AML-193 (cell line): ENCODE data around the gene SLC37A1.

ENCODE experiments used
- DNase-seq, 2 experiments: peaks; one replicate each; lab custom pipeline; 2025; lab: John Stamatoyannopoulos, UW

Gene SLC37A1

DNA sequence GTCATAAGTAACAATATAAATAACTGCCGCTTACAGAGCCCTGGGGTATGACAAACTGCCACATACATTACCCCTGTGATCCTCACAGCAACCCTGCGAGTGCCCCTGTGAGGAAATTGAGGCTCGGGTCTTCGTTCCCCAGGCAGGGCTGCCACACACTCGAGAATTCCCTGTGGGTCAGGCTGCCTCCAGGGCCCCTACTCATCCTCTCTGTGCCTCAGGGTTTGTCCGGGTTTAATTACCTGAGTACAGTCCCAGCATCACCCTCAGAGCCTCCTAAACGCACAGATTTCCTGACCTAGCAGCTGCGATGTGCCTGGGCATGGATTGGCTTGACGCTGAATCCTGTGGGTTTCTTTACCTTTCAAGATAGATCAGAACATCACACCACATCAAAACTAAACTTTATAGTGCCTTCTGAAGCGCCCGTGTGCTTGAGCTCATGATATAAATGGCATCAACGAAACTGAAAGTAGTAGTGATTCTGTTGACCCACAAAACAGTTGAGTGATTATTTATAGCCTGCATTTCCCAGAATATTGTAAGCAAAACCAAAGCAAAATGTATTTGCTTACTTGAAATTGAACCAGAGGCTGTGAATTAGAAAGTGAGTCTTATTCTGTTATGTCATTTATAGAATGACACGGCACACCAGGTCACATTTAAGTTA is 14.0 kb downstream of the SLC37A1 start:
- no peak for DNase-seq

DNA sequence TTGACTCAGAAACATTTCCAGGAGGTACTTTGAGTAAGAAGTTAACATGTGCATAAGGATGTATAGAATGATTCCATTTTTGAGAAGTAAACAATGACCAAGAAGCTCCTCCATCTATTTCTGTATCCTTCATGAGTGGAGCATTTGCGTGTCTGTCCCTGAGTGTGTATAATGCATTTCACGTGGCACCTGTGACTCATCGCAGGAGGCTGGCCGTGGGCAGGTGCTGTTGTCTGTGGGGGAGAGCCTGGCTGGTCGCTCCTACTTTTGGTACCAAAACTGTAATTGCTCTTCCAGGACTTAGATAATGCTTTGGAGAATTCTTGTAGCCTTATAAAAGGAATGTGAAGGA is 16.5 kb downstream of the SLC37A1 start:
- no peak for DNase-seq

DNA sequence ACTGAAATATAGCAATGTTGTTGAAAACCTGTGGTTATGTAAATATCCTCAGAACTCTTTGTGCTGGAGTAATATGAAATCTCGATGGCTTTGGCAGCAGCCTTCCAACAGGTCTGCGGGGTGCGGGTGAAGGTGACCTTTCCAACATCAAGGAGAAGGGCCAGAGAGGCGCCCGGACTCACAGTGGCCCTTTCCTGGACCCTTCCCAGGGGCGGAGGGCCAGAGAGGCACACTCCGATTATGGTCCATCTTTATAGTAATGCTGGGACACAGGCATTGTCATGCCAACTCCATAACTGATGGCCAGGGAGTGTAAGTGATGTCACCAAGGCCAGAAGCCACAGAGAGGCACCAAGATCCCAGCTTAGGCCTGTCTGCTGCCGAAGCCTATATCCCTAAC is 18.1 kb downstream of the SLC37A1 start:
- no peak for DNase-seq

DNA sequence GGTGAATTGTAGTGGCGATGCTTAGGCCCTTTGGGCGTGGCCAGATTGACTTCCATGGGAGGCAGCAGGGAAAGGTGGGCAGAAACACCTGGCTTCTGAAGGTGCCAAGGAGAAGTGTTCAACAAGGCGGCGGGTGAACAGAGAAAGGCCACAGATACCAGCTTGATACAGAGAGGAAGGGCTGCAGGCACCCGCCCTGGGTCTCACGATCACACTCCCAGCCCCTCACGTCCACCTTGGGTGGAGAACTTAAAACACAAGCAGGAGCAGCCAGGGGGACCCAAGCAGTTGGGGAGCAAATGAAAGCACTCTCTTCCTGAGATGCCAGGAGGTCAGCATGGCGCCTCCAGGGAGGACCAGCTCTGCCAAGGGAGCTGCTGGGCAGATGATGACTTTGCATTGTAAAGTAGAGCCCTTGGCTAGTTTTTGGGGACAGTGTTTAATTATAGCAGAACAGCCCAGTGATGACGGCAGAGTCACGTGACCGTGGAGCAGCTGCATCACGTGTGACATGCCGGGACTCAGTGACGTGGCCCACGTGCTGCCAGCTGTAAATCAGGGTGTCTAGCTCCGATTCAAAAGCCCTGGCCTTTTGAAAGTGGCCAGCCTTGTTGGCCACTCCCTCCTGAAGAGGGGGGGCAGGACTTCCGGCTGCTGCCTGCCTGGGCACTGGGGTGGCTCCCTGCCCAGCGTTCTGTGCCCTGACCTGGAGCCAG is 19.0 kb downstream of the SLC37A1 start:
- DNase-seq: no peak

DNA sequence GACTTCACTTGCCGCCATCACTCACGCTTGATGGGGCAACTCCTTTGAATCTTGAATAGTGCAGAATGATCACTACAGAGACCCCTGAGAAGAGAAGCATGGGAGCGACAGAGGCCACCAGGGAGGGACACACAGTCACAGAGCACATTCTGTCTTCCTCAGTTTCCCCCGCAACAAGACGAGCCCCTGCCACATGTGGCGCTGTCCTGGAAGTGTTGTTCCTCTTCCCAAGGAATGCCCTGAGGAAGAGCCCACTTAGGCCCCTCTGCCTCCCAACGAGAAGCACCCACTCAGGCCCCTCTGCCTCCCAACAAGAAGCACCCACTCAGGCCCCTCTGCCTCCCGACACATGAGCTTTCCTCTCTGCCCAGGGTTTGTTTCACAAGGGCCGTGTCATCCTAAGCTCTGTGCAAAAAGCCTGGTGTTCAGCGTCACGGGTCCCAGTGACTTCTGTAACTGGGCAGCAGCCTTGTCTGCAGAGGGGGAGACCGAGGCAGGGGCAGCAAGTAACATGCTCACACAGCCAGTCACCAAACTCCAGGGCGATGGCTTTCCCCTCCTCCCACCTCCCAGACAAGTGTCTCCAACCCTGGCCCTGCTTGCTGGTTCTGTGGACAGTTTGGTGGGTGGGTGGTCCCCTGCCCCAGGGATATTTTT is 19.8 kb downstream of the SLC37A1 start:
- DNase-seq: no peak

DNA sequence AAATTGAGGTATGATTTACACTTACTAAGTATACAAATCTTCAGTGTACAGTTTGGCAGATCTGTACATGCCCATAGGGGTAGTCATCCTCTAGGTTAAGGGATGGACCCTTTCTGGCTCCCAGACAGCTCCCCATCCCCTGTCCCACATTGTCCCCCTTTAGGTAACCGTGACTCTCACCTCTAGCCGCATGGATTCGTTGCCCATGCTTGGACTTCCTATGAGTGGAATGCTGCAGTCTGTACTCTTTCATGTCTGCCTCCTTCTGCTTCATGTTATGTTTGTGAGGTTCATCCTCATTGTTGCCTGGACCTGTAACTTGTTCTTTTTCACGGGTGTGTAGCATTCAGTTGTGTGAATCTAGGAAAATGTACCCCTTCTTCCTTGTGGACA is 20.3 kb downstream of the SLC37A1 start:
- DNase-seq: no peak

DNA sequence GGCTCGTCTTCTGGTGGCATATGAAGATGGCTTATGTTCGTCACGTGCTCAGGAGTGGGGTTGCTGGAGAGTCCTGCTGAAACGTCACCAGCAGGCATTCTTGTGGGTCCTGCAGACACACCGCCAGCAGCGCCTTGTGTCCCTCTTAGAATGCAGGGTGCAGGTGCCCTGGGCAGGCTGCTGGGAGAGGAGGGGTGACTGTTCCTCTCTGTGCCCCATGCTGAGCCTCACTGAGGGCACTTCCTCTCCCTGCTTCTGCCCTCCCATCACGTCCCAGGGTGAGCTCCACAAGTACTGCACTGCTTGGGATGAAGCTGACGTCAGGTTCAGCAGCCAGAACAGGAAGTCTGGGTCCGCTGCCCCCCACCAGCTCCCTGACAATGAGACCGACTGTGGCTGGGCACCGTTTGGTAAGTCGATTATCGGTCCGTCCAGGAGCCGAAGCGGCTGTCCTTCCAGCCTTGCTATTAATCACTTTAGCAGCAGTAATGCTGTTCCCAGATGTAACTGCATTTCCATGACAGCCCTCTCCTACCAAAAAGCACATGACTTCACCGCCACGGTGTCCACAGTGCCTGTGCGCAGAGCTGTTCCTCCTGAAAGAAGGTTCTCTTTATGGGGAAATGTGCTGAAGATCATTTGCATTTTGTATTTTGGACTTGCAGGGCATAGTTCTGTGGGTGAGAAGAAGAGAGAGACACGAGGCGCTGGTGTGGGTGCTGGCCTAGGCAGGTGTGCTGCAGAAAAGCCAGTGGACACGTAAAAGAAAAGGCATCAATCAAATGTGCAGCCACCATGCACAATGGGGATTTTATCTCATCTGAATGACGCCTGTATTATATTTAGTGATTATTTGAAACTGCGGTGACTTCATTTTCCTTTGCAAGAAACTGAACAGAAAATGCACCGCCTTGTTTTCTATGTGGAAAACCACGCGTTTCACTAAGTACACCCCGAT is 21.0 kb downstream of the SLC37A1 start:
- DNase-seq: no peak

DNA sequence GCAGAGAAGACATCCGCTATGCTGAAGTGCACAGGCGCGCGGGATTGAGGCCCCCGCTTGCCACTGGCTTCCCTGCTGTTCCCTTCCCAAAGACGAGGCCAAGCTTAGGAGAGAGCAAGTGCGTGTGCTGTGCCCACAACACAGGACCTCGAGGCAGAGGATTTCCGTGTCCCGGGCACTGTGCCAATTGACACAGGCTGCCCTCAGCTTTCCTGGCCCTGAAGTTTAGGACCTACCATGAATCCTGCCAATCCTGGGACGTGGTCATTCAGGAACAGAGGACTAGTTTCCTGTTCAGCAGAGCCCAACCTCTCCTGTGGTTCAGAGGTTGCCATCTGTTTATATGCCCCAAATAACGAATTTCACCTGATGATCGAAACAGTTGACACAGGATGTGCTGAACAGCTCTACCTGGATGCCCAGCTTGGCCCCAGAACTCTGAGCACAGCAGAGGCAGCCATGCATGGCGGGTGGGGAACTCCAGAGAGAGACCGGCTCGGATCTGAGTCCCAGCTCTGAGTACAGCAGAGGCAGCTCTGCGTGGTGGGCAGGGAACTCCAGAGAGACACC is 22.0 kb downstream of the SLC37A1 start:
- no peak for DNase-seq

DNA sequence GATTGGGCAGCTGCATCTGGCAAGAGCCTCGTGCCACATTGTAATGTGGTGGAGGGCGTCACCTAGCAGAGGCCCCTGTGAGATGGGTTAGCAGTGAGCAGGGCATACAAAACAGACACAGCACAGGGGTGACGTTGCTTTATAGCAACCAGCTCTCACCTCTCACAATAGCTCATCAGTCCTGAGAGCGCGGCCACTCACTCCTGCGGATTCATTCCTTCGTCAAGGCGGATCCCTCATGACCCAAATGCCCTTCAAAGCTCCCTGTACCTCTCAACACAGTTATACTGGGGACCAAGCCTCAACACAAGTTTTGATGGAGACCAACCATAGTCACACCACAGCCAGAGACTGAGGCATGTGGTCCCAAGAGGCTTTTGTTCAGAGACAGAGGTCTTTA is 22.9 kb downstream of the SLC37A1 start:
- DNase-seq: no peak

DNA sequence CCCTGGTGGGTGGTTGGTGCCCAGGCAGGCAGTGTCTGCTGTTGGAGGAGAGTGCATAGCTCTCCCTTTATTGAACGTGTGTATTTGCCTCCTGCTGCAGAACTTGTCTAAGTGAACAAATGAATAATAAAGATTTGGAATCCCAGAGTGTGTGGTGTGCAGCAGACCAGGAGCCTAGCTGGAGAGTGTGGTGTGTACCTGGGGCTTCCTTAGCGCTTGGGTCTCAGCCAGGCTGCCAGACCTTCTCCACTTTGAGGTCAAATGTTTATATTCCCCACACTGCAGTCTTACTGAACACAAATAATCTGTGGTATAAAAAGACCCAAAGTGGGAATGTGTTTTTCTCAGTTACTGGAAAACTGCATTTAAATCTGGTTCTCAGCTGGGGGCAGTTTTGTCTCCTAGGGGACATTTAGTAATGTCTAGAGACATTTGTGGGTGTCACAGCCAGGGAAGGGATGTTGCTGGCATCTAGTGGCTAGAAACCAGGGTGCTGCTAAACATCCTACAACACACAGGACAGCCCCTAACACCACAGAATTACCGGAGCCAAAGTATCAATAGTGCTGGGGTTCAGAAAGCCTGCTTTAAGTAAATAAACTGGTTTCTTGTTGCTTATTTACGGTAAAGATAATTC is 23.6 kb downstream of the SLC37A1 start:
- DNase-seq: peak in 1 of 2 experiments; percentile 18

DNA sequence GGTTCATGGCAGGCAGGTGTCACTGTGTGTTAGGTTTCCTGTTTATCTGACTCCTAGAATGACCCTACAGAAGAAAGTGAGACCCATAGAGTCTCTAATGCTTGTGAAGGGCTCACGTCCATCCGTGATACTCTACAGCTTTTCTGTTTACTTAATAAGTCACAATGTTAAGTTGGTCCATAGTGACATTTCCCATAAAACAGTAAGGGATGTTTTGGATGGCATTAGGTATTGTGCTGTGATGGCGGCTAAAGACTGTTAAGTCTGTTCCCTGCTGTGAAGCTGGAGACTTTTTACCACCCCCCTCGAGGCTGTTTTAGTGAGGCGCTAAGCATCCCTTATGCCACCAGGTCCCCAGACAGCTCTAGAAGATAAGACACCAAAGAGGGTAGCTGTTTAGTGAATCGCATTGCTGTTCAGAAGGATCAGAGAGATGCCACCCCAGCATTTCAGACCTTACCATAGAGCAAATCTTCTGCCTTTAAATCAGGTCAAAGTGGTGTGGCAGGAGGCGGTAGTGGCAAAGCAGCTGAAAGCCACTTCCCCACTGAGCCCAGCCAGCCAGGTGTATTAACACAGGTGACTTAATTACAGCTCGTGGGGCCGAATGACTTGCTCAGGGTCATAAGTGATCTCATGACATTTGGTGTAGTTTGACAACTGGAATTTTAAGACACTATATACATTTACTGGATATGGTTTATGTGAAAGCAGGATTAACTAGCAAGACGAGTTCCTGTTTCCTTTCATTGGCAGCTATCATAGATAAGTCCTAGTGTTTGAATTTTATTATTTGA is 25.0 kb downstream of the SLC37A1 start:
- no peak for DNase-seq

DNA sequence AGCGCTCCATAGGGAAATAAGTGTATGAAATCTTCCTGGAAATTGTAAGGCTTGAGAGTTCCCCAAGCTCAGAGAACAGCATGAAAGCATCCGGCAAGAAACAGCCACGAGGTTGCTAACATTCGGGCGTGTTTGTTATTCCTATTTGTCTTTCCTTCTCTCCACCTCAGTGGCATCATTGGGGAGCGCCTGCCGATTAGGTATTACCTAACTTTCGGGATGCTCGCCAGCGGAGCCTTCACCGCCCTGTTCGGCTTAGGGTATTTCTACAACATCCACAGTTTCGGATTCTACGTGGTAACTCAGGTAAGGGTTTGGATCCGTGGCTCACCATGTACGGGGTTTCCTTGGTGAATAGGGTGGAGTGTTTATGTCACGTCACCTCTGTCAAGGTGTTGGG is 25.7 kb downstream of the SLC37A1 start:
- no peak for DNase-seq

DNA sequence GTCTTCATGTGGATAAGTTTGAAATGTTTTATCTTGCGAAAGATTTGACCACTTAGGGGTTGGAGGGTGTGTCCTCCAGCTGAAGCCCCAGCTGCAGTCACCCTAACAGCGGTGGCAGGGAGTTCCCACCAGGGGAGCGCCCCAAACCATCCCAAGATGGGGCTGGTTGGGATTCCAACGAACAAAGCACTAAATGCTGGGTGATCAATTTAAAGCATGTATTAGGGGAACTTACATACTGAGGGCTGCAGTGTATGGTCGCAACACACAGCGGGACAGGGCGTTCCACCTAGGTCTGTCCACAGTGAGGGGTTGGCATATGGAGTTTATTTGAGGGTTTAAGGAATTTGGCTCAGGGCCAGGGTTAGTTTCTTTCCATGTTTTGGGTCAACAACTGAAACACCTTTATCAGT is 26.3 kb downstream of the SLC37A1 start:
- no peak for DNase-seq

DNA sequence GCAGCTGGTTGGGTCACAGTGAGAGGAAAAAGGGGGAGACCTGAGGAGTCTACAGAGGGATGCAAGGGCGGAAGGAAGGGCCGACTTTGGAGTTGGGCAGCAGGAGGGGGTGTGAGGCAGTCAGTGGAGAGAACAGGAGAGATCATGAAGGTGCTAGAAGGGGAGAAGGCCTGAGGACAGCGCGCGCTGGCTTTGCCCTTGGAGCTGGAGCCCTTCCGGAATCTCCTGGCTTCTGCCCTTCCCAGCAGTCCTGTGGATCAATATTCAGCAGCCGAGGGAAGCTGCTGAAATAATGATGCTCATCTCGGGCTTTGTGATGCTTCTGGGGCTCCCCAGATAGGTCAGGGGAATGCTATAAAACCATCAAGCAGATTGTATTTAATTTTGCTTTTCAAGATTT is 26.7 kb downstream of the SLC37A1 start:
- no peak for DNase-seq

DNA sequence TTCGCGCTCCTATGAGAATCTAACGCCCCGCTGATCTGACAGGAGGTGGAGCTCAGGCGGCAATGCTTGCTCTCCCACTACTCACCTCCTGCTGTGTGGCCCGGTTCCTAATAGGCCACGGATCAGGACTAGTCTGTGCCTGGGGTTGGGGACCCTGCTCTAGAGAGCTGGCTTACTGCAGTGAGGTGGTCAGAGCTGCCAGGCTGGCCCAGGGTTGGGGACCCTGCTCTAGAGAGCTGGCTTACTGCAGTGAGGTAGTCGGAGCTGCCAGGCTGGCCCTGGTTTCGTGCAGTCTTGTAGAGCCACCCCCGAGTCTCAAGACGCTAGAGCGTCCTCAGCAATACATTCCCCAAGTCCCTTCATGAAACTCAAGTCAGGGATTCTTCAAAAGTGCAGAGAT is 27.5 kb downstream of the SLC37A1 start:
- DNase-seq: no peak

DNA sequence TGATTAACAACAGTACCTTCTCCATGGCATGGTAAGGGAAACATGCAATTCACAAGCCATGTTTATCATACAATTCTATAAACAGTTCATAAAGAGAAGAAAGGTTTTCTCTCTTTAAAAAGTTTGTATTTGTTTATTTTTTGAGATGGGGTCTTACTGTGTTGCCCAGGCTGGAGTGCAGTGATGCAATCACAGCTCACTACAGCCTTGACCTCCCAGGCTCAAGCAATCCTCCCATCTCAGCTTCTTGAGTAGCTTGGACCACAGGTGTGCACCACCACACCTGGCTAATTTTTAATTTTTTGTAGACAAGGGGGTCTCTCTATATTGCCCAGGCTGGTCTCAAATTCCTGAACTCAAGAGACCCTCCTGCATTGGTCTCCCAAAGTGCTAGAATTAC is 28.0 kb downstream of the SLC37A1 start:
- DNase-seq: no peak

DNA sequence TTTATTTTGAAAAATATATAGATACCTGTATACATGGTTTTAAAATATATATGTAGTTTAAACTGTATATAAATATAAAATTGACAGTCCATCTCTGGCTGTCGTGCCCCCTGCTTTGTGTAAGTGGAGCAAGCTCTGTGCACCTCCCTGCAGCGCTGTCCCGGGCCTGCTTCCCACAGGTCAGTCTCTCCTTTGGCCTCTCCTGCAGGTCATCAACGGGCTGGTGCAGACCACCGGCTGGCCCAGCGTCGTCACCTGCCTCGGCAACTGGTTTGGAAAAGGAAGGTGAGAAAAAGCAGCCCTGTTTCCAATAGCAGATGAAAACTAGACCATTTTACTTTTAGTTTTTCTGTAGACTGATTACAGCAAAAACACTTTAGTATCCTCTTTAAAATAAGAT is 28.5 kb downstream of the SLC37A1 start:
- no peak for DNase-seq

DNA sequence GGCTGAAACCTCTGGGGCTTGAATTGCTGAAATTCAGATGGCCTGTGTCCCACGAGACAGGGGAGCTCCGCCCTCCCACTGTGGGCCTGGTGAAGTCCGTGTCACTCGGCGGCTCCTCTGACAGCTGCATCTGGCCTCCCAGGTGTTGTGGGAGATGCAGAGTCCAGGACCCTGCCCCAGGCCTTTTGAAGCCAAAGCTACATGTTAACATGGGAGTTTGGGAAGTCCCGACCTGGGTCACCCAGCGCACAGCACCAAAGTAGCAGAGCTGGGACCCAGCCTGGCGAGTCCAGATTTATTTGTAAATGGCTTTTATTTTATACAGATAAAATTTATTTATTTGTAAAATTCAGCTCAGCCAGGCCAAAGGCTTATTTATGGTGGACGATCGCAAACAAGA is 28.9 kb downstream of the SLC37A1 start:
- DNase-seq: no peak

DNA sequence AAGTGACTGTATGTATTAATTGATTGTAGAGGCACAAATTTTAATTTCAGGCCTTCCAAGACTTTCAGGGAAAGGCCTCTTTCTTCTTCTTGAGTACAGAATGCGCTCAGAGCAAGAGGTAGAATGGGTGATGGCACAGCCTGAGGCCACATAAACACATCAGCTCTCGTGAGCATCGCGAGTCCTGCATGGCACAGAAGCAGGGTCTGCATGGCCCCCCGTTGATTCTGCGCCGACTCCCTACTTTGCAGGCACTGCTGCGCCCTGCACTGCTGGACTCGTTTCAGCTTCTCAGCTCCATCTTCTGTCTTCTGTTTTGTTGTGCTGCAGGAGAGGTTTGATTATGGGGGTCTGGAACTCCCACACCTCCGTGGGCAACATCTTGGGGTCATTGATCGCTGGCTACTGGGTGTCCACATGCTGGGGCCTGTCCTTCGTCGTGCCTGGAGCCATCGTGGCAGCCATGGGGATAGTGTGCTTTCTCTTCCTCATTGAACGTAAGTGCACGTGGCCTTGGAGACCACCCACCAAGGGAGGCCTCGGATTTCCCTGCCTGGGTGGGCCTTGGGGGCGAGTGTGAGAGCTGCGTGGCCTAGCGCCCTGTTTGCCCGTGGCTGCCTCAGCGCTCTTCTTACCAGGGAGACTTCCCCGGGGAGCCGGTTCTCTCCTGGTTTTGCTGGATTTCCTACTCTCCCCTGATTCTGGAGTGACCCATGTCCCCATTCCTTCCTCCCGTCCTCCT is 29.6 kb downstream of the SLC37A1 start:
- DNase-seq: no peak

DNA sequence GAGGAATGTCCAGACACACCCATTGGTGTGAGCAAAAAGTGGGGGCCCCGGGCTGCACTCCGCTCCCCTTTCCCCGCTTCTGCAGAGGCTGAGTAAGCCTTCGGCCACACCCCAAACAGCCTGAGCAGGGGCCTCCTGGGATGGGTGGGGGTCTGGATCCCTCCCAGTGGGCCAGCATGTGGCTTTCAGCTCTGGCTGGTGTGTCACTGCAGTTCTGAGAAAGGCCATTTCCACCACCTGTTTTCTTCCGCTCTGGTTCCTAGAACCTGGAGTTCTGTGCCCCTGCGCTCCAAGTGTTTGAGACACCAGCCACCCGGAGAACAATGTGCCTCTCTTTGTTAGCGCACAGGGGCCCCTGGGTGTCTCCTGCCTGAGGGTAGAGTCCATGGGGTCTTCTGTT is 30.9 kb downstream of the SLC37A1 start:
- no peak for DNase-seq
